Osteocyte (in vitro differentiated cells): ENCODE measurements around the gene ACTN1. TPM values are rescaled to one million over a fixed set of nuclear protein-coding genes. Genes with fewer than 3 reads are reported as not detected.
"Not testable (repeated sequence)": the region's sequence is repeated elsewhere in the genome, so short reads cannot be mapped to it uniquely, and the experiment has no call there.

Experiments
- DNase-seq: peaks from one replicate; pipeline ENCODE4 v3.0.0; 2021; ENCODE audit warnings: mixed read lengths; ENCODE audit not compliant: unreplicated experiment; ENCODE audit errors: extremely low spot score
- H3K27ac Mint-ChIP-seq: one replicate; pipeline ENCODE4 v1.8.0; 2021; ENCODE audit warnings: mild to moderate bottlenecking, mixed read lengths; ENCODE audit not compliant: unreplicated experiment
- H3K27me3 Mint-ChIP-seq: one replicate; pipeline ENCODE4 v1.8.0; 2021; ENCODE audit warnings: mixed read lengths; ENCODE audit not compliant: unreplicated experiment
- H3K36me3 Mint-ChIP-seq: one replicate; pipeline ENCODE4 v1.8.0; 2021; ENCODE audit warnings: mixed read lengths; ENCODE audit not compliant: unreplicated experiment
- H3K4me1 Mint-ChIP-seq: one replicate; pipeline ENCODE4 v1.8.0; 2021; ENCODE audit warnings: mixed read lengths; ENCODE audit not compliant: unreplicated experiment
- H3K4me3 Mint-ChIP-seq: one replicate; pipeline ENCODE4 v1.8.0; 2021; ENCODE audit warnings: mild to moderate bottlenecking, moderate library complexity, mixed read lengths; ENCODE audit not compliant: unreplicated experiment
- H3K9me3 Mint-ChIP-seq: one replicate; pipeline ENCODE4 v1.8.0; 2021; ENCODE audit warnings: mixed read lengths; ENCODE audit not compliant: unreplicated experiment
- CTCF ChIP-seq: fragments of 200-600 bp; sonication (generic); IDR thresholded peaks from 2 replicates; pipeline ENCODE4 v1.5.0; 2021; ENCODE audit warnings: antibody characterized with exemption, mild to moderate bottlenecking, moderate library complexity
- total RNA-seq: library from RNA; stranded (reverse); gene quantifications from 2 replicates; pipeline ENCODE4 v1.2.1, GENCODE V29; 2021

ACTN1 gene
- total RNA-seq, 1 donor from 2014 or later: 380 TPM

DNA sequence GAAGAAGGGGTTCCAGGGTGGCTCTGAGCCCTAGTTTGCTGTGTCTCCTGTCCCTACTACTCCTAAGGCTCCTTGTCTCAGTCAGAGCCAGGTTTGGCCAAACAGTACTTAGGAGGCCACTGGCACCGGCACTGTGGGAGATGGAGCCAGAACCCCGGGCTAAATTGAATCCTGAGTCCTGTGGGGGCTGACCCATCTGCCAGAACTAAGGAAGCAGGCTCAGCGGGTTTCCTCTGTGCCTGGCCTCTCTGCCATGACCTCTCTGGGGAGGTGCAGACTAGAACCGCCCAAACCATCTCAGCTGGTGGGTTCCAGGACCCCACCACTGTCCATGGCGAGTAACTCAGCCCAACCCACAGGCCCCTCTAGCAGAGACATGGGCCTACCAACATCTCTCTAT lies 5.5 kb downstream of the ACTN1 start:
- no peaks in the 10 kb centered on the region for H3K9me3 Mint-ChIP-seq
- no peak overlapping the region for H3K4me3 Mint-ChIP-seq
- TF ChIP-seq CTCF: no peak
- peaks cover 84% of the 10 kb centered on the region for H3K4me1 Mint-ChIP-seq
- H3K27me3 Mint-ChIP-seq: no peaks in the 10 kb centered on the region
- H3K27ac Mint-ChIP-seq: peak overlapping the region; percentile 50
- DNase-seq: no peak
- H3K36me3 Mint-ChIP-seq: peaks cover 37% of the 10 kb centered on the region

DNA sequence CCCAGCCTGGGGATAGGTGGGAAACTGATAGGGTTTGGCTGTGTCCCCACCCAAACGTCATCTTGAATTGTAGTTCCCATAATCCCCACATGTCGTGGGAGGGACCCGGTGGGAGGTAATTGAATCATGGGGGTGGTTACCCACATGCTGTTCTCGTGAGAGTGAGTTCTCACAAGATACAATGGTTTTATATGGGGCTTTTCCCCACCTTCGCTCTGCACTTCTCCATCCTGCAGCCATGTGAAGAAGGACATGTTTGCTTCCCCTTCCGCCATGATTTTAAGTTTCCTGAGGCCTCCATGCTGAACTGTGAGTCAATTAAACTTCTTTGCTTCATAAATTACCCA lies 5.9 kb downstream of the ACTN1 start:
- H3K27ac Mint-ChIP-seq, H3K9me3 Mint-ChIP-seq, H3K4me3 Mint-ChIP-seq, H3K27me3 Mint-ChIP-seq, DNase-seq: not testable (repeated sequence)
- Mint-ChIP-seq H3K36me3 (peaks cover 37% of the 10 kb centered on the region), H3K4me1 (peaks cover 84% of the 10 kb centered on the region)

GRCh38 chr14:68972507-68973218 lies 6.4 kb downstream of the ACTN1 start:
- no peaks in the 10 kb centered on the region for H3K27me3 Mint-ChIP-seq
- H3K27ac Mint-ChIP-seq: peak overlapping the region; percentile 40
- no peak for TF ChIP-seq CTCF
- H3K36me3 Mint-ChIP-seq: peaks cover 37% of the 10 kb centered on the region
- no peaks in the 10 kb centered on the region for H3K9me3 Mint-ChIP-seq
- no peak for DNase-seq
- no peak overlapping the region for H3K4me3 Mint-ChIP-seq
- peaks cover 89% of the 10 kb centered on the region for H3K4me1 Mint-ChIP-seq

GRCh38 chr14:68971411-68972035 lies 7.6 kb downstream of the ACTN1 start:
- TF ChIP-seq CTCF: no peak
- no peaks in the 10 kb centered on the region for H3K27me3 Mint-ChIP-seq
- DNase-seq: no peak
- H3K27ac Mint-ChIP-seq: peak overlapping the region; percentile 87
- H3K4me3 Mint-ChIP-seq: no peak overlapping the region
- peaks cover 88% of the 10 kb centered on the region for H3K4me1 Mint-ChIP-seq
- no peaks in the 10 kb centered on the region for H3K9me3 Mint-ChIP-seq
- peaks cover 37% of the 10 kb centered on the region for H3K36me3 Mint-ChIP-seq

DNA sequence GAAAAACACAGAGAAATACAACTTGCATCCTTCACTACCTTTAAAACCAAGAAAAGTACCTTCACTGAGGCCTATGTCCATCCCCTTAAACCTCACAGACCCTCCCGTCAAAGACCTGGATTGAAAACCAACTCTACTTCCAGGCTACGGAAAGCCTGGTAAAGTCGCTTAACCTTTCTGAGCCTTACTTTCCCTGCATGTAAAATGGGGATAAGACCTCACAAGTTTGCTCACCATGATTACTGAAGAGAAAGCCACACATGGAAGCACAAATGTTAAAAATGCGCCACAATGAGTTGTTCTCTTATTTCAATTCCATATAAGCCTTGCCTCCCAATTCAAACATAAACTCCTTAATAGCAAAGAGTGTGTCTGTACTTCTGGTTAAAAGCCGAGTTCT lies 8.4 kb downstream of the ACTN1 start:
- TF ChIP-seq CTCF: no peak
- no peaks in the 10 kb centered on the region for H3K9me3 Mint-ChIP-seq
- no peak for DNase-seq
- H3K27ac Mint-ChIP-seq: peak overlapping the region; percentile 87
- H3K4me1 Mint-ChIP-seq: peaks cover 87% of the 10 kb centered on the region
- no peaks in the 10 kb centered on the region for H3K27me3 Mint-ChIP-seq
- peaks cover 33% of the 10 kb centered on the region for H3K36me3 Mint-ChIP-seq
- no peak overlapping the region for H3K4me3 Mint-ChIP-seq
